Panc1 (cell line): ENCODE measurements around the gene MEGF11. TPM values are rescaled to one million over a fixed set of nuclear protein-coding genes. Genes with fewer than 3 reads are reported as not detected.

Source experiments
- ATAC-seq: fragments of 200-7000 bp; cut with Tn5 transposase; 2 replicates; pipeline ENCODE4 v1.9.1; 2020; ENCODE audit warnings: mild to moderate bottlenecking, moderate library complexity
- BruUV-seq: library from RNA; stranded (reverse); fragments of 400-500 nt; replicated peaks from 2 replicates; lab custom pipeline; 2021; lab: Mats Ljungman, UMichigan
- CTCF ChIA-PET: fragments of 300-600 bp; sonication (Branson Sonifier 250); formaldehyde crosslinking; loops from one replicate; lab custom pipeline; 2022; ENCODE audit warnings: antibody characterized with exemption; lab: Charles Lee
- POLR2A ChIA-PET: fragments of 300-600 bp; sonication (Branson Sonifier 250); formaldehyde crosslinking; loops from one replicate; lab custom pipeline; 2022; ENCODE audit warnings: antibody characterized with exemption; lab: Charles Lee
- DNase-seq: peaks from one replicate; pipeline ENCODE4 v3.0.0-alpha.2; 2010; ENCODE audit warnings: low read depth, low spot score
- H3K27ac ChIP-seq: 2 replicates; pipeline ENCODE4 v1.5.1; 2011; ENCODE audit warnings: mild to moderate bottlenecking, low read length, inconsistent platforms
- H3K27me3 ChIP-seq: fragments of 200-500 bp; sonication (Bioruptor generic); 2 replicates; pipeline ENCODE4 v1.6.0; 2014; ENCODE audit warnings: low read length, inconsistent platforms; ENCODE audit not compliant: control insufficient read depth, insufficient read depth
- H3K36me3 ChIP-seq: fragments of 200-500 bp; sonication (Bioruptor generic); 2 replicates; pipeline ENCODE4 v1.5.1; 2014; ENCODE audit warnings: inconsistent platforms, mild to moderate bottlenecking, low read length, moderate library complexity; ENCODE audit not compliant: control insufficient read depth, insufficient read depth
- H3K4me1 ChIP-seq: 2 replicates; pipeline ENCODE4 v1.5.1; 2011; ENCODE audit warnings: inconsistent platforms, mild to moderate bottlenecking, low read length, moderate library complexity; ENCODE audit not compliant: control insufficient read depth, insufficient read depth
- H3K4me3 ChIP-seq, 2 experiments: 2 replicates each; pipeline ENCODE4 v1.5.1; 2011 to 2012; ENCODE audit warnings: low read depth in 2 of 2, low read length in 2 of 2, mild to moderate bottlenecking in 2 of 2, inconsistent platforms in 1 of 2, moderate library complexity in 1 of 2
- H3K9me3 ChIP-seq: fragments of 200-500 bp; sonication (Bioruptor generic); 2 replicates; pipeline ENCODE4 v1.5.1; 2014; ENCODE audit warnings: low read depth, mild to moderate bottlenecking, inconsistent platforms, low read length, moderate library complexity; ENCODE audit not compliant: control insufficient read depth, insufficient read depth
- CTCF ChIP-seq: fragments of 450-650 bp; IDR thresholded peaks from 2 replicates; pipeline ENCODE4 v1.5.1; 2017; ENCODE audit warnings: mild to moderate bottlenecking
- POLR2AphosphoS5 ChIP-seq: IDR thresholded peaks from 2 replicates; pipeline ENCODE4 v1.6.1; 2012; ENCODE audit warnings: mild to moderate bottlenecking, low read depth, low read length, moderate library complexity
- REST ChIP-seq, 2 experiments: IDR thresholded peaks; 2 replicates each; pipeline ENCODE4 v1.6.1; 2011 to 2012; ENCODE audit warnings: low read depth in 2 of 2, control low read depth in 1 of 2, low read length in 1 of 2, mild to moderate bottlenecking in 1 of 2, moderate library complexity in 1 of 2; ENCODE audit not compliant: insufficient read depth in 1 of 2
- SIN3A ChIP-seq: IDR thresholded peaks from 2 replicates; pipeline ENCODE4 v1.6.1; 2012; ENCODE audit warnings: low read depth, mild to moderate bottlenecking, low read length, moderate library complexity, borderline replicate concordance; ENCODE audit not compliant: insufficient read depth
- TCF7L2 ChIP-seq: IDR thresholded peaks from 2 replicates; pipeline ENCODE4 v1.6.1; 2011; ENCODE audit warnings: mild to moderate bottlenecking, low read depth, low read length, inconsistent platforms
- in situ Hi-C: cut with HindIII; loops from 2 replicates; pipeline ENCODE4 v1.10.0; 2016; ENCODE audit warnings: low sequenced_read_pairs, low pct_unique_long_range_greater_than_20kb
- intact Hi-C: fragments of 100-400 bp; cut with micrococcal nuclease; formaldehyde crosslinking; loops from one replicate; pipeline ENCODE4 v1.10.0; 2022; ENCODE audit not compliant: unreplicated experiment
- total RNA-seq: library from RNA; stranded (reverse); gene quantifications from one replicate; pipeline ENCODE4 v1.2.1, GENCODE V29; 2021; ENCODE audit not compliant: unreplicated experiment

The MEGF11 gene
- total RNA-seq, 1 experiment from 2014 or later: 0.95 TPM

- in situ Hi-C loops (no loop called here), intact Hi-C loops (no loop called here)
- ATAC-seq (no peak), DNase-seq (no peak)
- H3K4me1 ChIP-seq: no peaks in the 10 kb centered on the region
- no peaks in the 10 kb centered on the region for H3K36me3 ChIP-seq
- TF ChIP-seq REST (IDR thresholded peaks at IDR 0.05; ENCODE audit: insufficient read depth in 1 of 2, low read depth in 2 of 2, low read length in 1 of 2) (no peak), CTCF (no peak), POLR2AphosphoS5 (no peak), TCF7L2 (no peak), SIN3A (no peak)
- H3K27ac ChIP-seq: no peak overlapping the region
- BruUV-seq: no TSS peak
- ChIA-PET CTCF (no interaction called here), POLR2A (no interaction called here)
- H3K4me3 ChIP-seq: no peak overlapping the region
- no peaks in the 10 kb centered on the region; the same call in none of the 2 replicates for H3K27me3 ChIP-seq
- no peaks in the 10 kb centered on the region for H3K9me3 ChIP-seq
Observed at GRCh38 chr15:66089049-66089448, 164.5 kb downstream of the MEGF11 start.

GRCh38 chr15:66085128-66085527 is 168.4 kb downstream of the MEGF11 start:
- Histone ChIP-seq H3K27me3 (no peaks in the 10 kb centered on the region; the same call in none of the 2 replicates), H3K4me3 (no peak overlapping the region), H3K4me1 (peaks cover 9% of the 10 kb centered on the region; the same call in 1 of the 2 replicates), H3K36me3 (no peaks in the 10 kb centered on the region), H3K27ac (no peak overlapping the region), H3K9me3 (no peaks in the 10 kb centered on the region)
- ChIA-PET POLR2A (interaction anchor here (0.6 kb wide), 1 partner anchor 199 kb away, joined by 4 read pairs; no protein-coding TSS in a partner anchor), CTCF (no interaction called here)
- BruUV-seq: no TSS peak
- DNase-seq (no peak), ATAC-seq (no peak)
- in situ Hi-C loops (no loop called here), intact Hi-C loops (no loop called here)
- TF ChIP-seq TCF7L2: no peak
- TF ChIP-seq REST (IDR thresholded peaks at IDR 0.05; ENCODE audit: insufficient read depth in 1 of 2, low read depth in 2 of 2, low read length in 1 of 2): no peak
- TF ChIP-seq POLR2AphosphoS5: no peak
- no peak for TF ChIP-seq CTCF
- TF ChIP-seq SIN3A: no peak
